Parathyroid adenoma (tissue), 2 donors: ENCODE results near the gene NLRP13.

Experiments
- H2AFZ ChIP-seq: fragments of 300-600 bp; sonication (generic); one replicate; pipeline ENCODE4 v1.7.0; 2017; ENCODE audit warnings: antibody characterized with exemption, mild to moderate bottlenecking
- H3K27ac ChIP-seq: fragments of 300-600 bp; sonication (generic); one replicate; pipeline ENCODE4 v1.7.0; 2017
- H3K27me3 ChIP-seq: fragments of 300-600 bp; sonication (generic); one replicate; pipeline ENCODE4 v1.7.0; 2017; ENCODE audit warnings: low read length; ENCODE audit not compliant: control insufficient read depth, insufficient read depth
- H3K36me3 ChIP-seq: fragments of 300-600 bp; sonication (generic); one replicate; pipeline ENCODE4 v1.7.0; 2017; ENCODE audit warnings: low read length; ENCODE audit not compliant: control insufficient read depth, insufficient read depth
- H3K4me1 ChIP-seq: fragments of 300-600 bp; sonication (generic); one replicate; pipeline ENCODE4 v1.7.0; 2017; ENCODE audit warnings: control low read depth
- H3K4me2 ChIP-seq: fragments of 300-600 bp; sonication (generic); one replicate; pipeline ENCODE4 v1.7.0; 2017; ENCODE audit warnings: low read length
- H3K4me3 ChIP-seq: fragments of 300-600 bp; sonication (generic); one replicate; pipeline ENCODE4 v1.7.0; 2017; ENCODE audit warnings: low read depth, low read length
- H3K79me2 ChIP-seq: fragments of 300-600 bp; sonication (generic); one replicate; pipeline ENCODE4 v1.7.0; 2017; ENCODE audit warnings: control low read depth
- H3K9ac ChIP-seq: fragments of 300-600 bp; sonication (generic); one replicate; pipeline ENCODE4 v1.7.0; 2017; ENCODE audit warnings: mild to moderate bottlenecking
- H3K9me3 ChIP-seq: fragments of 300-600 bp; sonication (generic); one replicate; pipeline ENCODE4 v1.7.0; 2017; ENCODE audit warnings: low read length; ENCODE audit not compliant: control insufficient read depth
- CTCF ChIP-seq: fragments of 300-600 bp; sonication (generic); IDR thresholded peaks from one replicate; pipeline ENCODE4 v1.7.0; 2017; ENCODE audit warnings: antibody characterized with exemption, mild to moderate bottlenecking
- donor health status: primary hyperparathyroidism.

The NLRP13 gene

GRCh38 chr19:55882626-55883025 is 49.5 kb downstream of the NLRP13 start:
- Histone ChIP-seq H3K27me3 (no peaks in the 10 kb centered on the region), H3K36me3 (no peaks in the 10 kb centered on the region), H3K79me2 (no peaks in the 10 kb centered on the region), H3K4me3 (no peak overlapping the region), H3K27ac (no peak overlapping the region), H3K9ac (no peak overlapping the region), H3K4me1 (no peaks in the 10 kb centered on the region), H3K4me2 (no peak overlapping the region), H2AFZ (no peak overlapping the region), H3K9me3 (no peaks in the 10 kb centered on the region)
- TF ChIP-seq CTCF: no peak

- no peak for TF ChIP-seq CTCF
- no peaks in the 10 kb centered on the region for H3K27me3 ChIP-seq
Observed at GRCh38 chr19:55877211-55877610, 54.9 kb downstream of the NLRP13 start.

GRCh38 chr19:55870736-55871135 is 61.4 kb downstream of the NLRP13 start:
- no peak overlapping the region for H3K4me2 ChIP-seq
- no peak overlapping the region for H3K4me3 ChIP-seq
- no peaks in the 10 kb centered on the region for H3K79me2 ChIP-seq
- no peaks in the 10 kb centered on the region for H3K4me1 ChIP-seq
- peaks cover 2% of the 10 kb centered on the region for H3K9me3 ChIP-seq
- no peak overlapping the region for H2AFZ ChIP-seq
- no peak overlapping the region for H3K27ac ChIP-seq
- no peaks in the 10 kb centered on the region for H3K36me3 ChIP-seq
- no peak overlapping the region for H3K9ac ChIP-seq
- no peaks in the 10 kb centered on the region for H3K27me3 ChIP-seq
- TF ChIP-seq CTCF: no peak

More at GRCh38 chr19:55877211-55877610, 54.9 kb downstream of the NLRP13 start:
- Histone ChIP-seq H3K4me3 (no peak overlapping the region), H3K9me3 (peaks cover 2% of the 10 kb centered on the region), H3K36me3 (no peaks in the 10 kb centered on the region), H3K79me2 (no peaks in the 10 kb centered on the region), H3K27ac (no peak overlapping the region), H3K9ac (no peak overlapping the region), H2AFZ (no peak overlapping the region), H3K4me2 (no peak overlapping the region), H3K4me1 (no peaks in the 10 kb centered on the region)

- no peaks in the 10 kb centered on the region for H3K4me1 ChIP-seq
- no peaks in the 10 kb centered on the region for H3K79me2 ChIP-seq
- no peak overlapping the region for H3K4me3 ChIP-seq
- TF ChIP-seq CTCF: no peak
- H2AFZ ChIP-seq: no peak overlapping the region
- H3K27ac ChIP-seq: no peak overlapping the region
- no peaks in the 10 kb centered on the region for H3K9me3 ChIP-seq
- no peak overlapping the region for H3K9ac ChIP-seq
- no peaks in the 10 kb centered on the region for H3K27me3 ChIP-seq
- no peak overlapping the region for H3K4me2 ChIP-seq
- no peaks in the 10 kb centered on the region for H3K36me3 ChIP-seq
Observed at GRCh38 chr19:55867101-55867500, 65.0 kb downstream of the NLRP13 start.

GRCh38 chr19:55866521-55866920 is 65.6 kb downstream of the NLRP13 start:
- no peak overlapping the region for H3K4me3 ChIP-seq
- H3K27ac ChIP-seq: no peak overlapping the region
- no peak overlapping the region for H3K9ac ChIP-seq
- H2AFZ ChIP-seq: no peak overlapping the region
- H3K36me3 ChIP-seq: no peaks in the 10 kb centered on the region
- TF ChIP-seq CTCF: no peak
- H3K9me3 ChIP-seq: no peaks in the 10 kb centered on the region
- no peaks in the 10 kb centered on the region for H3K27me3 ChIP-seq
- H3K79me2 ChIP-seq: no peaks in the 10 kb centered on the region
- no peak overlapping the region for H3K4me2 ChIP-seq
- no peaks in the 10 kb centered on the region for H3K4me1 ChIP-seq
